ENCODE results near the gene TUBA4A. TPM values are rescaled to one million over a fixed set of nuclear protein-coding genes. Genes with fewer than 3 reads are reported as not detected.

Gene TUBA4A
- total and polyA plus RNA-seq, 8 donors = 18.7 to 141 (median 40.0) TPM

DNA sequence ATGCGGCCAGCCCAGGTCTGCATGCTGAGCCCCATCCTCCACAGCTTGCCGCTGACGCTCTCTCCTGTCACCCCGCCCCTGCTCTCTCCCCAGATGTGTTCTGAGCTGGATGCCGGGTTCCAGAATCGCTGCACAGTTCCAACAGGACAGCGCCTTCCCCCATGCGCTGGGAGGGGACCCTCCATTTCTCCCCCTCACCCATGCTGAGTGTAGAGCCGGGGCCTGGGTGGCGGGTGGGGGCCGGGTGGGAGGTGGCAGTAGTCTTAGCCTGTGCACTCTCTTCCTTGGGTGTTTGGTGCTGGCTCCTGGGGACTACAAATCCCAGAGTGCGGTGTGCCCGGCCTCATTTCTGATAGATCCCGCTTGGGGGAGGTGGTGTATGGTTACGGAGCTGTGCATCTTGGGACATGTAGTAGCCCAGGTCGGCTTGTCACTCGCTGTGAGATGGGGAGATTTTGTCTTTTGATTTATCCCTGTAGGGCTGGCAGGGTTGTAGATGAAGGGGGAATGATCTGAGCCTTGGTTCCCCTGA lies 32.2 kb upstream of the TUBA4A start:
- Histone ChIP-seq H3K4me1 (peaks cover 0 to 59% (median 24%) of the 10 kb centered on the region in 4 donors), H3K27me3 (no peaks in the 10 kb centered on the region), H3K4me3 (no peak overlapping the region), H3K36me3 (peaks cover 43 to 60% (median 53%) of the 10 kb centered on the region in 4 donors), H3K27ac (peak overlapping the region in 2 of 5 donors; percentile 39 to 65), H3K9me3 (no peaks in the 10 kb centered on the region)
- DNase-seq = peak in 1 of 2 donors; percentile 80
- TF ChIP-seq POLR2AphosphoS5 (IDR thresholded peaks at IDR 0.05) (no peak), POLR2A (IDR thresholded peaks at IDR 0.05) (no peak), EP300 (IDR thresholded peaks at IDR 0.05) (no peak)
- TF ChIP-seq, protein P1, sequence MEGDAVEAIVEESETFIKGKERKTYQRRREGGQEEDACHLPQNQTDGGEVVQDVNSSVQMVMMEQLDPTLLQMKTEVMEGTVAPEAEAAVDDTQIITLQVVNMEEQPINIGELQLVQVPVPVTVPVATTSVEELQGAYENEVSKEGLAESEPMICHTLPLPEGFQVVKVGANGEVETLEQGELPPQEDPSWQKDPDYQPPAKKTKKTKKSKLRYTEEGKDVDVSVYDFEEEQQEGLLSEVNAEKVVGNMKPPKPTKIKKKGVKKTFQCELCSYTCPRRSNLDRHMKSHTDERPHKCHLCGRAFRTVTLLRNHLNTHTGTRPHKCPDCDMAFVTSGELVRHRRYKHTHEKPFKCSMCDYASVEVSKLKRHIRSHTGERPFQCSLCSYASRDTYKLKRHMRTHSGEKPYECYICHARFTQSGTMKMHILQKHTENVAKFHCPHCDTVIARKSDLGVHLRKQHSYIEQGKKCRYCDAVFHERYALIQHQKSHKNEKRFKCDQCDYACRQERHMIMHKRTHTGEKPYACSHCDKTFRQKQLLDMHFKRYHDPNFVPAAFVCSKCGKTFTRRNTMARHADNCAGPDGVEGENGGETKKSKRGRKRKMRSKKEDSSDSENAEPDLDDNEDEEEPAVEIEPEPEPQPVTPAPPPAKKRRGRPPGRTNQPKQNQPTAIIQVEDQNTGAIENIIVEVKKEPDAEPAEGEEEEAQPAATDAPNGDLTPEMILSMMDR (IDR thresholded peaks at IDR 0.05) = no peak
- 66 to 76% (median 75%) methylated on average over 12 to 17 of the region's 17 CpGs for WGBS, 5 donors
- intact Hi-C loops (cut with DNase I; ENCODE audit: low total_unique reads) = loop anchor here (10.0 kb wide), 1 partner anchor 61 kb away; the partner anchor contains the start of genes ANKZF1 and ATG9A

- H3K27ac ChIP-seq = peak overlapping the region in 2 of 5 donors; percentile 39 to 65
- H3K9me3 ChIP-seq = no peaks in the 10 kb centered on the region
- intact Hi-C loops (cut with DNase I; ENCODE audit: low total_unique reads) = loop anchor here (10.0 kb wide), 1 partner anchor 61 kb away; the partner anchor contains the start of genes ANKZF1 and ATG9A
- TF ChIP-seq, protein P1 (IDR thresholded peaks at IDR 0.05) = no peak
- TF ChIP-seq POLR2A (IDR thresholded peaks at IDR 0.05) (no peak), EP300 (IDR thresholded peaks at IDR 0.05) (no peak), POLR2AphosphoS5 (IDR thresholded peaks at IDR 0.05) (no peak)
- H3K4me3 ChIP-seq = no peak overlapping the region
- peaks cover 43 to 64% (median 59%) of the 10 kb centered on the region in 4 donors for H3K36me3 ChIP-seq
- 88 to 93% (median 92%) methylated on average over 12 of the region's 12 CpGs for WGBS, 5 donors
- H3K27me3 ChIP-seq = no peaks in the 10 kb centered on the region
- DNase-seq = no peak
- peaks cover 3 to 65% (median 29%) of the 10 kb centered on the region in 4 donors for H3K4me1 ChIP-seq
These were observed 31.6 kb upstream of the TUBA4A start for GRCh38 chr2:219285373-219285735.

GRCh38 chr2:219284501-219285372 lies 31.0 kb upstream of the TUBA4A start:
- TF ChIP-seq POLR2AphosphoS5 (IDR thresholded peaks at IDR 0.05) (no peak), POLR2A (IDR thresholded peaks at IDR 0.05) (no peak), EP300 (IDR thresholded peaks at IDR 0.05) (no peak)
- TF ChIP-seq, protein P1 (IDR thresholded peaks at IDR 0.05) = no peak
- intact Hi-C loops (cut with DNase I; ENCODE audit: low total_unique reads) = loop anchor here (10.0 kb wide), 1 partner anchor 60 kb away; the partner anchor contains the start of genes ANKZF1 and ATG9A
- H3K9me3 ChIP-seq = no peaks in the 10 kb centered on the region
- peak overlapping the region in 2 of 5 donors; percentile 39 to 65 for H3K27ac ChIP-seq
- DNase-seq = no peak
- WGBS, 5 donors = 87 to 94% (median 93%) methylated on average over 15 to 16 of the region's 16 CpGs
- peaks cover 10 to 66% (median 33%) of the 10 kb centered on the region in 4 donors for H3K4me1 ChIP-seq
- H3K27me3 ChIP-seq = no peaks in the 10 kb centered on the region
- H3K36me3 ChIP-seq = peaks cover 43 to 64% (median 60%) of the 10 kb centered on the region in 4 donors
- no peak overlapping the region for H3K4me3 ChIP-seq

GRCh38 chr2:219282943-219283581 lies 29.3 kb upstream of the TUBA4A start:
- H3K9me3 ChIP-seq = no peaks in the 10 kb centered on the region
- H3K4me3 ChIP-seq = no peak overlapping the region
- H3K4me1 ChIP-seq = peaks cover 14 to 64% (median 37%) of the 10 kb centered on the region in 4 donors
- peak overlapping the region in 1 of 5 donors; percentile 100 for H3K27ac ChIP-seq
- DNase-seq = no peak
- peaks cover 43 to 64% (median 60%) of the 10 kb centered on the region in 4 donors for H3K36me3 ChIP-seq
- intact Hi-C loops (cut with DNase I; ENCODE audit: low total_unique reads) = loop anchor here (10.0 kb wide), 1 partner anchor 58 kb away; the partner anchor contains the start of genes ANKZF1 and ATG9A
- TF ChIP-seq EP300 (IDR thresholded peaks at IDR 0.05) (no peak), POLR2AphosphoS5 (IDR thresholded peaks at IDR 0.05) (no peak), POLR2A (IDR thresholded peaks at IDR 0.05) (no peak)
- TF ChIP-seq, protein P1 (IDR thresholded peaks at IDR 0.05) = no peak
- H3K27me3 ChIP-seq = no peaks in the 10 kb centered on the region
- WGBS, 5 donors = 90 to 93% (median 92%) methylated on average over 17 of the region's 17 CpGs

Measured in stomach (tissue), 9 donors.